Right lobe of liver (tissue), 6 donors: ENCODE data around the gene POC5. TPM values are rescaled to one million over a fixed set of nuclear protein-coding genes. Genes with fewer than 3 reads are reported as not detected.
A peak's percentile ranks its signal among the peaks of the same experiment; 100 is the strongest.

Experiments used
- ATAC-seq, 4 donors: fragments of 200-7000 bp; cut with Tn5 transposase; one replicate each; pipeline ENCODE4 v1.9.1; 2020; ENCODE audit warnings: mild to moderate bottlenecking in 4 of 4, moderate library complexity in 4 of 4
- DNase-seq, 3 donors: peaks; one replicate each; pipeline ENCODE4 v3.0.0-alpha.2; 2020
- H3K27ac ChIP-seq, 3 donors: fragments of 200-600 bp; one replicate each; pipeline ENCODE4 v1.8.0; 2022
- H3K27me3 ChIP-seq, 2 donors: fragments of 200-600 bp; one replicate each; pipeline ENCODE4 v1.8.0; 2022
- H3K36me3 ChIP-seq, 4 donors: fragments of 200-600 bp; sonication (generic) in 1 of 4; one replicate each; pipeline versions ENCODE4 v1.5.1 to v1.8.0; 2017 to 2022; ENCODE audit warnings: control low read depth in 1 of 4
- H3K4me1 ChIP-seq, 4 donors: fragments of 200-600 bp; sonication (generic) in 1 of 4; one replicate each; pipeline versions ENCODE4 v1.5.1 to v1.8.0; 2017 to 2022; ENCODE audit warnings: control low read depth in 1 of 4
- H3K4me3 ChIP-seq, 3 donors: fragments of 200-600 bp; one replicate each; pipeline ENCODE4 v1.8.0; 2022
- H3K9me3 ChIP-seq, 4 donors: fragments of 200-600 bp; sonication (generic) in 1 of 4; one replicate each; pipeline versions ENCODE4 v1.5.1 to v1.8.0; 2017 to 2022; ENCODE audit warnings: control low read depth in 1 of 4
- POLR2A ChIP-seq: fragments of 450-650 bp; IDR thresholded peaks from one replicate; pipeline ENCODE4 v1.6.1; 2017; ENCODE audit warnings: antibody characterized with exemption, mild to moderate bottlenecking
- WGBS: methylation state at CpG from one replicate; pipeline ENCODE4 v1.1.6; 2018; ENCODE audit warnings: low coverage, low lambda C conversion rate; ENCODE audit not compliant: insufficient coverage; ENCODE audit errors: missing lambda C conversion rate; 5-methylcytosine and 5-hydroxymethylcytosine counted together
- intact Hi-C, 2 donors: fragments of 100-400 bp; cut with DNase I; formaldehyde crosslinking; loops; one replicate each; pipeline versions ENCODE4 v1.11.2 to v1.14.1; 2022
- total RNA-seq, 6 experiments: library from RNA; depleted of rRNA in 2 of 6; stranded (reverse); fragments of >200 nt in 2 of 6; fragmentation: NEBNext Ultra II Directional in 3 of 6; extraction: Animal tissue kit (Norgen Biotek cat#: 25700) in 3 of 6; gene quantifications; one replicate each; pipeline versions ENCODE4 v1.1.0 to v1.2.4, GENCODE V29; 2016 to 2023
- TF ChIP-seq, protein P1 (sequence below), 4 donors: fragments of 200-600 bp in 3 of 4; fragments of 450-650 bp in 1 of 4; IDR thresholded peaks; one replicate each; pipeline versions ENCODE4 v1.5.1 to v1.8.0; 2016 to 2022; ENCODE audit warnings: antibody characterized with exemption in 4 of 4, mild to moderate bottlenecking in 2 of 4
- donor health status: DM: no; HTN: yes; CAD: no.
- donor health status: DM: no; HTN: no; CAD: no.
- donor health status: DM: no; HTN: no; CAD: no.
- donor health status: DM: no; HTN: yes; CAD: no.
- donor health status: DM: no; HTN: yes; CAD: no.

The POC5 gene
- total RNA-seq, 6 experiments from 2014 or later, result 1.8 to 10.0 (median 2.8) TPM

DNA sequence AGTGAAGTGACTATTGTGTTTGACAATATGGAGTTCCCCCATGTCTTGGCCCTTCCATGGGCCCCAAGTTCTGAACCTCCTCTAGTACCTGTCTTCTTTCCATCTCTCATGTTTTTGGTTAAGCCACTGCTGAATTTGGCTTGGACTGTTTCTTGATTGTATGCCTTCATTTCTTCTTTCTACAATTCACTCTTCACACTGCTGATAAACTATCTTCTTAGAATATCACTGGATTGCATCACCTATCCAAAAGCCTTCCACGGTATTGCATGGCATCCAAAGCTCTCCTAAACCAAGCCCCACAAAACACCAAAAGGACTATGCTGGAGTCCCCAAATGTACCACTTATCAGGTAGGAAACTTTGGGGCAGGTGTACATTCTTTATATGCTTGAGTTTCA lies 4.3 kb upstream of the POC5 start:
- no peak for DNase-seq
- WGBS, result 63% methylated on average over 1 of the region's 1 CpG
- Histone ChIP-seq H3K36me3 (no peaks in the 10 kb centered on the region), H3K9me3 (no peaks in the 10 kb centered on the region), H3K4me3 (no peak overlapping the region), H3K27me3 (no peaks in the 10 kb centered on the region), H3K27ac (peak overlapping the region in 1 of 3 donors; percentile 56), H3K4me1 (peaks cover 0 to 13% (median 1%) of the 10 kb centered on the region in 4 donors)
- intact Hi-C loops, result no loop called here
- TF ChIP-seq POLR2A, result no peak
- TF ChIP-seq, protein P1, sequence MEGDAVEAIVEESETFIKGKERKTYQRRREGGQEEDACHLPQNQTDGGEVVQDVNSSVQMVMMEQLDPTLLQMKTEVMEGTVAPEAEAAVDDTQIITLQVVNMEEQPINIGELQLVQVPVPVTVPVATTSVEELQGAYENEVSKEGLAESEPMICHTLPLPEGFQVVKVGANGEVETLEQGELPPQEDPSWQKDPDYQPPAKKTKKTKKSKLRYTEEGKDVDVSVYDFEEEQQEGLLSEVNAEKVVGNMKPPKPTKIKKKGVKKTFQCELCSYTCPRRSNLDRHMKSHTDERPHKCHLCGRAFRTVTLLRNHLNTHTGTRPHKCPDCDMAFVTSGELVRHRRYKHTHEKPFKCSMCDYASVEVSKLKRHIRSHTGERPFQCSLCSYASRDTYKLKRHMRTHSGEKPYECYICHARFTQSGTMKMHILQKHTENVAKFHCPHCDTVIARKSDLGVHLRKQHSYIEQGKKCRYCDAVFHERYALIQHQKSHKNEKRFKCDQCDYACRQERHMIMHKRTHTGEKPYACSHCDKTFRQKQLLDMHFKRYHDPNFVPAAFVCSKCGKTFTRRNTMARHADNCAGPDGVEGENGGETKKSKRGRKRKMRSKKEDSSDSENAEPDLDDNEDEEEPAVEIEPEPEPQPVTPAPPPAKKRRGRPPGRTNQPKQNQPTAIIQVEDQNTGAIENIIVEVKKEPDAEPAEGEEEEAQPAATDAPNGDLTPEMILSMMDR (IDR thresholded peaks at IDR 0.05), result no peak
- ATAC-seq, result no peak

DNA sequence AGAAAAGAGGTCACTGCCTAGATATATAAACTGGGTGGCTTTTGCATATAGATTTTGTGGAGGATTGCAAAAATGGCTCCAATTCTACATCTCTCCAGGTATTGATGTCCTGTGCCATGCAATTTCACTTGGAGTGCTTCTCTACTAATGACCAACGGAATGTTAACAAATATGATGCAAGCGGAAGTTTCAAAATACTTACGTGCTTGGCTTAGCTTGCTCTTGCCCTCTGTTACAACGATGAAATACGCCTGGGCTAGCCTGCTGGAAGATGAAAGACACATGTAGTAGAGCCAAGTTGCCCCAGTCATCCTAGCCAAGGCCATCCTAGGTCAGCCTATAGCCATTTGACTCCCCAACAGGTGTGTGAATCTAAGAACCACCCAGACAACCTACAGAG lies 3.6 kb upstream of the POC5 start:
- Histone ChIP-seq H3K27me3 (no peaks in the 10 kb centered on the region), H3K36me3 (no peaks in the 10 kb centered on the region), H3K4me1 (peaks cover 0 to 20% (median 3%) of the 10 kb centered on the region in 4 donors), H3K9me3 (no peaks in the 10 kb centered on the region), H3K4me3 (no peak overlapping the region), H3K27ac (peak overlapping the region in 2 of 3 donors; percentile 27 to 56)
- TF ChIP-seq, protein P1 (IDR thresholded peaks at IDR 0.05), result no peak
- no peak for TF ChIP-seq POLR2A
- WGBS, result 39% methylated on average over 5 of the region's 5 CpGs
- DNase-seq (peak in 2 of 3 donors; percentile 19 to 68), ATAC-seq (peak; percentile 33 to 51 (median 42))
- intact Hi-C loops, result no loop called here

DNA sequence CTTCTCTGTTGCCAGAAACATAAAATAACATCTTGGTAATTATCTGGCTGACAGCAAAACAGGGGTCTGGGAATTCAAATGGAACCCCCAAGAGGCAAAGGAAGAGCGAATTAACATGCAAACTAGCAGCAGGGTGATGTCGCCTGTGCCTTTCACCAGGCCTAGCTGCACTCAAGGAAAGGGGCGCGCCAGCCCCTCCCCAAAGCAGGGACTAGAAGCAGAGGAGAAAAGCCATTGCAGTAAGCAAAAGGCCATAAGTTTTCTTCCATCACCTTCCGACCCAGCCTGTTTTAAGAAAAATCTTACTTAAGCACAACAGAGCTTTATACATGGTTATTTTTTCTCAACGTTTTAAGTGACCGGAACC lies 539 bp downstream of the POC5 start:
- Histone ChIP-seq H3K36me3 (no peaks in the 10 kb centered on the region), H3K9me3 (no peaks in the 10 kb centered on the region), H3K4me1 (peaks cover 0 to 22% (median 3%) of the 10 kb centered on the region in 4 donors), H3K4me3 (peak overlapping the region; percentile 64 to 79 (median 75)), H3K27ac (peak overlapping the region; percentile 46 to 70 (median 56)), H3K27me3 (no peaks in the 10 kb centered on the region)
- intact Hi-C loops, result no loop called here
- TF ChIP-seq POLR2A, result no peak
- TF ChIP-seq, protein P1 (IDR thresholded peaks at IDR 0.05), result no peak
- DNase-seq, result no peak
- no peak for ATAC-seq
- whole genome bisulfite sequencing, result 0% methylated on average over 7 of the region's 7 CpGs

DNA sequence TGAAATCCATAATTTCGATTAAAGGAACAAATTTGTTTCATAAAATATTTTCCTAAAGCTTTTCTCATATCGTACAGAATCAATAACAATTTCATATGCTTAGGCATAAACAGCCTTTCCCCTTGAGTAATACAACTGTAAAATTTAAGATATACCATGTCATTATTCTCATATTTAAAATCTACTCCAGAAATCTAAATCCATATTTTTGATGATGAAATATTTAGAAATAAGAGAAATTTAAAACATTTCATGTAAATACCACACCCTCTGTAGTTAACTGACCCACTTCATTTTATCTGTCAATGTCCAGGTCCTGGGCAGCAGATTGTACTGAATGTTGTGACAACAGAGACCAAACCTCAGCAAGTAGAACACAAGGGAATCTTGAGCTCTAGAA lies 5.1 kb downstream of the POC5 start:
- WGBS, result 79% methylated on average over 2 of the region's 2 CpGs
- intact Hi-C loops, result no loop called here
- no peaks in the 10 kb centered on the region for H3K9me3 ChIP-seq
- no peak for DNase-seq
- peaks cover 0 to 11% (median 3%) of the 10 kb centered on the region in 4 donors for H3K4me1 ChIP-seq
- H3K27me3 ChIP-seq, result no peaks in the 10 kb centered on the region
- TF ChIP-seq, protein P1 (IDR thresholded peaks at IDR 0.05), result no peak
- no peak for TF ChIP-seq POLR2A
- H3K4me3 ChIP-seq, result no peak overlapping the region
- no peaks in the 10 kb centered on the region for H3K36me3 ChIP-seq
- no peak overlapping the region for H3K27ac ChIP-seq
- ATAC-seq, result no peak

DNA sequence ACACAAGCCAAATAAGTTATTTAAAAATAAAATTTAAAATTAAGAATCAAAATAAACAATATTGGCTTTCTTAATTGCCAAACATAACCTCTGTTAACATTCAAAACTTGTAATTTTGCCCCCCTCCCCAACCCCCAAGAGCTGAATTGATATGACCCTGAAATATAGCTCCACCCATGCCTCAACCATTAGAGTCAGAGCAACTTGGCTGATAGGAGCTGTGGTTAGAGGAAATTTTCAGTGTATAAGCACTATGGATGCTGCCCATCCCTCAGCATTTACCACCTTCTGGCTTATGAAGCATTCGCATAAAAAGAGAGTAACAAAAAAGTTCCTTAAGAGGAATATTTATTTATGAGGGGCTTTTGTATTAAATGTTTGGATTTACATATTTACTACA lies 6.1 kb downstream of the POC5 start:
- Histone ChIP-seq H3K27ac (no peak overlapping the region), H3K27me3 (no peaks in the 10 kb centered on the region), H3K36me3 (no peaks in the 10 kb centered on the region), H3K4me1 (peaks cover 0 to 5% (median under 1%) of the 10 kb centered on the region in 4 donors), H3K9me3 (no peaks in the 10 kb centered on the region), H3K4me3 (no peak overlapping the region)
- TF ChIP-seq, protein P1 (IDR thresholded peaks at IDR 0.05), result no peak
- TF ChIP-seq POLR2A, result no peak
- 93% methylated on average over 1 of the region's 1 CpG for WGBS
- DNase-seq (no peak), ATAC-seq (no peak)
- intact Hi-C loops, result no loop called here
